ENCODE data around the gene FAHD2A. TPM values are rescaled to one million over a fixed set of nuclear protein-coding genes. Genes with fewer than 3 reads are reported as not detected.
"Not testable (repeated sequence)": the region's sequence is repeated elsewhere in the genome, so short reads cannot be mapped to it uniquely, and the experiment has no call there.

Gene FAHD2A
- total RNA-seq, 1 donor from 2014 or later, result 25.7 TPM

DNA sequence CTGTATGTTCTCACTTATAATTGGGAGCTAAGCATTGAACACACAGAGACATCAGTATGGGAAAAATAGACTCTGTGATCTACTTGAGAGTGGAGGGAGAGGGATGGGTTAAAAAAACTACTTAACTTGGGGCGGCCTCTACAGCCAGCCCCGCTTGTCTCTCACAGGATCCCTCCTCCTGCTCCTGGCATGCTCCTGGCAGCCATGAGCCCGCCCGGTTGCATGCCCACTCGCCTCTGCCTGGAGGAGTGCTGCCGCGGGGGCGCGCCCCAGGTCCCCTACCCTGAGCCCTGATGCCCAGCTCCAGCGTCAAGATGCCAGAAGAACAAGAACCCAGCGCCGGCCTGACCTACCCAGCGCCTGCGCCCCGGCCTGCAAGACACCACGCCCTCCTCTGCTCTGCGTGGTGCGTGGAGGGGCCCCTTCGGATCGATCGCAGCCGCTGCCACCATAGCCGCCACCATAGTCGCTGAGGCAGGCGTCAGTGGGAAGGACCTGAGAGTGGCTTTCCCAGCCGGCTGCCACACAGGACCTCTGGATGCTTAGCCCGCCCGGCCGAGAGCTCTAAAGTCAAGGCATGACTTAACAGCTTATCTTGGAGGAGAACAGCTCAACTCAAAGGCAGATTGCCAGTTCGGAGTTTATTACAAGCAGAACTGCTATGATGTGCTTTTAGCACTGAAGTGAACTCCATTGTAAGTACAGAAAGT is 32.8 kb downstream of the FAHD2A start:
- DNase-seq (ENCODE audit: low spot score), result not testable (repeated sequence)

DNA sequence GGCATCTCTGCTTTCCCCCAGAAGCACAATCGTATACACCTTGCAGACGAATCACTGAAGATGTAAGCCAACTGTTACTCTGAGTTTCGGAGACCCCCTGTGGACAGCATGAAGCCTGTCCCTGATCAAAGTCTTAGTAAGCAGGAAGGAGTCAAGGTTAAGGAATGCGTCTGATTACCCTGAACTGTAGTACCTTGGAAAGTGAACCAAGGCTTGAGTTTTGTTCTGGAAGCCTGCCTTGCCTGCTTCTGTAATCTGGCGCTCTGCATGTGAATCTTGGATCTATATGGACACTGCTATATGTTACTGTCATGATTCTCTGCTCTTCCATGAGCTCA is 33.3 kb downstream of the FAHD2A start:
- DNase-seq (ENCODE audit: low spot score), result not testable (repeated sequence)

DNA sequence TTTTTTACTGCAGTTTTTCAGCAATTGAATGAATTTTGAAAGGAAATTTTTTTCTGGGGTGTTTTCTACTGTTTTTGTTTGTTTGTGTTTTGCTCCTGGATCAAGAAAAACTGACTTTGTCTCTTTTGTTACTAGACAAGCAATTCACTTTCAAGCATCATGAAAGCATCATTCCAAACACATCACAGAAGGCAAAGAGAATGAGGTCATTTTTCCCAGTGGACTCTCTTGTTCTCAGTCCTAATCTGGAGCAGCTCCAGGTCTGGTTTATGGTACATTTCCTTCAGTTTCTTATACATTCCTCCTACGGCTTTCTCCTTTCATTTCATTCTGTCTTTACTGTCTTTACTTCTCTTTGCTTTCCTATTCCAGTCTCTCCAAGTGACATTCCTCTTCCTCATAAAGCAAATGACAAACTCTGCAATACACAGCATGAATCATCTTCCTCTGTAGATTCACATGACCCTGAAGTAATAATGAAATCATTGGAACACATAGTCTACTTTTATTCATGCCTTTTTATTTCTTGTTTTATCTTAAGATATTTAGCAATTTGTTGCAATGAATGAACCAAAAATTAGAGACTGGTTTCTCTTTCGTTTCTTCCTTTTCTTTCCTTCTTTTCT is 40.1 kb downstream of the FAHD2A start:
- not testable (repeated sequence) for DNase-seq (ENCODE audit: low spot score)

DNA sequence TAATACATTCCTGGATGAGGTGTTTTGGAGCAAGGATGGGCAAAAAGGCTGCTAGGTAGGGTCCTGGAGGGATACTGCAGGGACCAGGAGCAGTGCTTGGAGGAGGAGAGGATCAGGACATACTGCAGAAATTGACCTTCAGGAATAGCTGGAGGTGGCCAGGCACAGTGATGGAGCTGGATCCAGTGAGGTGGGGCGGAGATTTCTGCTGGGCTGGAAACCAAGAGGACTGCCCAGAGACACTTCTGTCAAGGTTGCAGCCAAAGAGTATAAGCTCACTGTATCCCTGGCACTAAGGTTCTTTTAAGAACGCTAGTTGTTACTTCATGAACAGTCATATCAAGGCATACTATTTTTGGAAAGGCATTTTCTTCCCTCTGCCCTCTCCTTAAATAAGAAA is 42.8 kb downstream of the FAHD2A start:
- not testable (repeated sequence) for DNase-seq (ENCODE audit: low spot score)

DNA sequence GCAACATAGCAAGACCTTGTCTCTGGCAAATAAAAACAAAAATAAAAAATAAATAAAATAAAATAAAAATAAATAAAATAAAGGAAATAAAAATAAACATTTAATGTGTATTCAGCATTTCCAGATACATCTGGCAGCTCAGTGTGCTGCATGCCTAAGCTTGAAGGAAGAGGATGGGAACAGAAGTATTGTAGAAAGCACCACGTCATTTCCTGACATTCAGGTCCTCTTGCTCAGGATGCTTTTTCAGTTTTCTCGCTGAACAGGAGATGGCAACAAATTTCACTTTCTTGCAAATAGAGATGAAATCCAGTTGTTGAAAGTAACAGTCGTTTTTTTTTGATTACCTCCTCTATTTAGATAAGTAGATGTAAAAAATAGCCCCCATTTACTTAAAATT is 60.8 kb downstream of the FAHD2A start:
- DNase-seq (ENCODE audit: low spot score), result not testable (repeated sequence)

Other genes starting within 250 kb of the FAHD2A start
- 33.3 TPM for gene ZNF514, start 242.9 kb upstream of the FAHD2A start, total RNA-seq
- 4.5 TPM for gene ZNF2, start 236.9 kb upstream of the FAHD2A start, total RNA-seq
- gene ZNF892, start 195.2 kb upstream of the FAHD2A start, total RNA-seq, result 5.3 TPM
- gene PROM2, start 128.3 kb upstream of the FAHD2A start, total RNA-seq, result 176 TPM
- gene KCNIP3, start 105.4 kb upstream of the FAHD2A start, total RNA-seq, result 6.2 TPM
- not detected for gene TRIM43B, start 82.0 kb downstream of the FAHD2A start, total RNA-seq
- not detected for gene TRIM43, start 189.3 kb downstream of the FAHD2A start, total RNA-seq